ENCODE data around the gene IFI44.
A peak's percentile ranks its signal among the peaks of the same experiment; 100 is the strongest.

Gene IFI44

GRCh38 chr1:78624035-78624434 is 25.6 kb upstream of the IFI44 start:
- TF ChIP-seq CTCF (IDR thresholded peaks at IDR 0.05; ENCODE audit: insufficient read depth, low read depth, low read length, missing control alignments) = no peak
- peak overlapping the region; percentile 98 for H3K4me3 ChIP-seq (ENCODE audit: low read depth, low read length)
- no peak for DNase-seq (ENCODE audit: low read depth)

DNA sequence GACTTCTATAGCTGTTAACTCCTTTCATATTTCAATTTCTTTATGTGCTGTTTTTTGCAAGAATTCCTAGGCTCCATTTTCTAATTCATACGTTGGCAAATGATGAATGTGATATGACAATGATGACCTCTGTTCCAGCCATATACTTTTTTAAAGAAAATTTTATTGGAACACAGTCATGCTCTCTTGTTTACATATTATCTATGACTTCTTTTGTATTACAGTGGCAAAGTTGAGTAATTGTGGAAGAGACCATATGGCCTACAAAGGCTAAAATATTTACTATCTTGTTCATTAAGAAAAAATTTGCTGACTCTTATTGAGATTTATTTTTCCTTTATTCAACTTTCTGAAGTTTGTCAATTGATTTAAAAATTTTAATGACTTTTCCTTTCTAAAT is 22.3 kb upstream of the IFI44 start:
- H3K4me3 ChIP-seq (ENCODE audit: low read depth, low read length) = no peak overlapping the region
- DNase-seq (ENCODE audit: low read depth) = no peak
- no peak for TF ChIP-seq CTCF (IDR thresholded peaks at IDR 0.05; ENCODE audit: insufficient read depth, low read depth, low read length, missing control alignments)

GRCh38 chr1:78630600-78630999 is 19.0 kb upstream of the IFI44 start:
- no peak for DNase-seq (ENCODE audit: low read depth)

DNA sequence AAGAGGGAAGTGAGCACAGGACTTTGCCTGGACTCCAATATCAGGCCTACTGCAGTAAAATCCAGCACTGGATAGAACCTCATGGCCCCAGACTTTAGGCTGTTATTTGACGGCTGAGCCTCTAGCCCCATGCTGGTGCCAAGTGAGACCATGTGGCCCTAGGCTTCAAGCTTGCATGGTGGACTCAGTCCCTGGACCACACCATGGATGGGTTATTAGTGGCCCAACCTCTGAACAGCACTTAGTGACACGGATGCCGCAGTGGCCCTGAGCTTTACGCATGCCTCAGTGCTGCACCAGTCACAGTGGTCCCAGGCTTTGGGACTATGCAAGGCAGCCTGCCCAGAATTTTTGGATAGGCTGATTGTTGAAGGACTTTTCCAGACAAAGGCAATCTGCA is 16.4 kb upstream of the IFI44 start:
- no peak overlapping the region for H3K4me3 ChIP-seq (ENCODE audit: low read depth, low read length)
- TF ChIP-seq CTCF (IDR thresholded peaks at IDR 0.05; ENCODE audit: insufficient read depth, low read depth, low read length, missing control alignments) = no peak
- peak; percentile 28 for DNase-seq (ENCODE audit: low read depth)

More at GRCh38 chr1:78630600-78630999, 19.0 kb upstream of the IFI44 start:
- TF ChIP-seq CTCF (IDR thresholded peaks at IDR 0.05; ENCODE audit: insufficient read depth, low read depth, low read length, missing control alignments) = no peak
- no peak overlapping the region for H3K4me3 ChIP-seq (ENCODE audit: low read depth, low read length)

DNA sequence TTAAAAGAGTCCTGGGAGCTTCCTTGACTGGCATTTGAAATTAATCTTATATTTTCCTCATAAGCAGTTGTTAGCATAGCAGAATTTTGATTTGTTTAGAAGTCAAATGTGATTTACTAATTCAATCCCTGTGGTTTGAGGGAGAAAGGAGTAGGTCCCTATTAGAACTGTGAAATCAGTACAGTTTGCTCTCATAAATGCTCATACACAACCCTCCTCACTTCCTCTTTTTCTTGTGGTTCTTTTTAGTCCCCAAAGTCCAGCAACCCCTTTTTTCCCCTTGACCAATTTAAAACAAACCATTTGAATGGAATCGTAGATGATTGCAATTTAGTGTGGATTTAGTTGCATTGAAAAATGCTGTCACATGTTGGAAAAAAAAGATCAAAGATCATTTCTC is 9.2 kb upstream of the IFI44 start:
- peak; percentile 27 for DNase-seq (ENCODE audit: low read depth)
- no peak overlapping the region for H3K4me3 ChIP-seq (ENCODE audit: low read depth, low read length)
- no peak for TF ChIP-seq CTCF (IDR thresholded peaks at IDR 0.05; ENCODE audit: insufficient read depth, low read depth, low read length, missing control alignments)

DNA sequence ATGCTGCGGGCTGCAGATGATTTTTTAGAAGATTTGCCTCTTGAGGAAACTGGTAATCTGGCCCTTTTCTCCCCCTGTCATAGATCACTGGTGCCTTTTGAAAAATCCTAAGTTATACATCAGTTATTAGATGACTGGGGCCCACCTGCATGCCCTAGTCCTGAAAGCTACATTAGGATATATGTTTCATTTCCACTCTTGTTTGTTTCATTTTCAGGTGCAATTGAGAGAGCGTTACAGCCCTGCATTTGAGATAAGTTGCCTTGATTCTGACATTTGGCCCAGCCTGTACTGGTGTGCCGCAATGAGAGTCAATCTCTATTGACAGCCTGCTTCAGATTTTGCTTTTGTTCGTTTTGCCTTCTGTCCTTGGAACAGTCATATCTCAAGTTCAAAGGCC is 8.1 kb upstream of the IFI44 start:
- H3K4me3 ChIP-seq (ENCODE audit: low read depth, low read length) = no peak overlapping the region
- TF ChIP-seq CTCF (IDR thresholded peaks at IDR 0.05; ENCODE audit: insufficient read depth, low read depth, low read length, missing control alignments) = no peak
- DNase-seq (ENCODE audit: low read depth) = no peak

DNA sequence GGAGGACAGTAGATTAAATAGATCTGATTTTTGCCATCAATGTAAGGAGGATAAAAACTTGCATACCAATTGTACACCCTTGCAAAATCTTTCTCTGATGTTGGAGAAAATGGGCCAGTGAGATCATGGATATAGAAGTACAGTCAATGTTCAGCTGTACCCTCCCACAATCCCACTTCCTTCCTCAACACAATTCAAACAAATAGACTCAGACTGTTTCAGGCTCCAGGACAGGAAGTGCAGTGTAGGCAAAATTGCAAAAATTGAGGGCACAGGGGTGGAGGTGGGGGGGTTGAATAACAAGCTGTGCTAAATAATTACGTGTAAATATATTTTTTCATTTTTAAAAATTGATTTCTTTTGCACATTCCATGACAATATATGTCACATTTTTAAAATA is 3.9 kb upstream of the IFI44 start:
- no peak overlapping the region for H3K4me3 ChIP-seq (ENCODE audit: low read depth, low read length)
- TF ChIP-seq CTCF (IDR thresholded peaks at IDR 0.05; ENCODE audit: insufficient read depth, low read depth, low read length, missing control alignments) = no peak
- no peak for DNase-seq (ENCODE audit: low read depth)

Measured in GM12865 (cell line).